Heart left ventricle (tissue), 16 donors: ENCODE data around the gene DOCK3. TPM values are rescaled to one million over a fixed set of nuclear protein-coding genes. Genes with fewer than 3 reads are reported as not detected.

Source experiments
- ATAC-seq, 4 donors: fragments of 200-7000 bp; cut with Tn5 transposase; one replicate each; pipeline ENCODE4 v1.9.1; 2020 to 2022; ENCODE audit warnings: moderate library complexity in 4 of 4, mild to moderate bottlenecking in 3 of 4, moderate number of reproducible peaks in 1 of 4
- DNase-seq, 5 donors: peaks; one replicate each; pipeline ENCODE4 v3.0.0-alpha.2; 2020
- H3K27ac ChIP-seq, 12 donors: fragments of 200-600 bp; sonication (generic) in 4 of 12; one replicate each; pipeline versions ENCODE4 v1.5.0 to v1.8.0; 2016 to 2022; ENCODE audit warnings: mild to moderate bottlenecking in 2 of 12
- H3K27me3 ChIP-seq, 9 donors: fragments of 200-600 bp; sonication (generic) in 2 of 9; one replicate each; pipeline versions ENCODE4 v1.5.1 to v1.8.0; 2016 to 2022; ENCODE audit warnings: mild to moderate bottlenecking in 3 of 9
- H3K36me3 ChIP-seq, 9 donors: fragments of 200-600 bp; sonication (generic) in 2 of 9; one replicate each; pipeline versions ENCODE4 v1.5.0 to v1.8.0; 2018 to 2022; ENCODE audit warnings: mild to moderate bottlenecking in 2 of 9
- H3K4me1 ChIP-seq, 12 donors: fragments of 200-600 bp; sonication (generic) in 4 of 12; one replicate each; pipeline versions ENCODE4 v1.5.0 to v1.8.0; 2016 to 2022; ENCODE audit warnings: mild to moderate bottlenecking in 3 of 12
- H3K4me3 ChIP-seq, 12 donors: fragments of 200-600 bp; sonication (generic) in 4 of 12; one replicate each; pipeline versions ENCODE4 v1.5.0 to v1.8.0; 2017 to 2022; ENCODE audit warnings: mild to moderate bottlenecking in 9 of 12, moderate library complexity in 4 of 12
- H3K9me3 ChIP-seq, 12 donors: fragments of 200-600 bp; sonication (generic) in 4 of 12; one replicate each; pipeline versions ENCODE4 v1.5.0 to v1.8.0; 2016 to 2022; ENCODE audit warnings: mild to moderate bottlenecking in 1 of 12
- CTCF ChIP-seq, 12 donors: fragments of 200-600 bp; sonication (generic) in 4 of 12; IDR thresholded peaks; one replicate each; pipeline versions ENCODE4 v1.5.0 to v1.8.0; 2018 to 2022; ENCODE audit warnings: antibody characterized with exemption in 12 of 12, mild to moderate bottlenecking in 5 of 12
- POLR2A ChIP-seq, 2 donors: fragments of 450-650 bp; IDR thresholded peaks; one replicate each; pipeline ENCODE4 v1.6.1; 2017; ENCODE audit warnings: antibody characterized with exemption in 2 of 2, mild to moderate bottlenecking in 2 of 2, moderate library complexity in 2 of 2
- WGBS, 4 donors: extraction: QIAGEN DNeasy Blood & Tissue Kit in 2 of 4; methylation state at CpG; one replicate each; pipeline versions ENCODE4 v1.1.5 to v1.1.7; 2013 to 2018; 5-methylcytosine and 5-hydroxymethylcytosine counted together
- intact Hi-C, 10 donors: fragments of 100-400 bp; cut with DNase I; formaldehyde crosslinking; loops; one replicate each; pipeline versions ENCODE4 v1.11.1 to v1.14.2; 2022
- long read RNA-seq, 3 donors: library from polyadenylated mRNA; unstranded; transcript quantifications; one replicate each; pipeline ENCODE4 v2.0.0, GENCODE V29; 2020 to 2021
- polyA plus RNA-seq, 2 donors: library from polyadenylated mRNA; stranded (reverse); fragments of 200-250 nt; gene quantifications; one replicate each; pipeline ENCODE4 v1.2.3, GENCODE V29; 2013
- total RNA-seq, 9 donors: library from RNA; depleted of rRNA in 2 of 9; stranded (reverse); fragments of >200 nt in 2 of 9; fragmentation: NEBNext Ultra II Directional in 3 of 9; extraction: Animal tissue kit (Norgen Biotek cat#: 25700) in 3 of 9; gene quantifications; one replicate each; pipeline versions ENCODE4 v1.1.0 to v1.2.4, GENCODE V29; 2016 to 2023
- donor health status: ischemic (EF 13 %, LVEDD 7.1; RV severe dilation, severe dysfunction).
- donor health status: healthy with polysubstance abuse.
- donor health status: DM: no; HTN: yes; CAD: no.
- donor health status: DM: no; HTN: no; CAD: no.
- donor health status: ischemic (EF 25% LVEDD 6.9; RV normal size, moderate dysfunction).
- donor health status: ischemic (EF 25% LVEDD 5.7; RV mildly dilated, moderate dysfunction).
- donor health status: healthy.
- donor health status: DM: yes; HTN: yes; CAD: no.
- donor health status: ischemic (EF 35%, LVEDD 5.7; RV mildly dilated, moderate dysfunction).
- donor health status: nonischemic (EF 11% LVEDD 7.7; RV severe dilation, severe dysfunction).
- donor health status: DM: yes; HTN: yes; CAD: no.
- donor health status: PGD.
- donor health status: ischemic (EF 29% LVEDD 5.4; RV normal size, mild dysfunction).
- donor health status: nonischemic (EF 23%, LVEDD 6.1; RV moderate dilation, normal function).

DOCK3 gene, protein sequence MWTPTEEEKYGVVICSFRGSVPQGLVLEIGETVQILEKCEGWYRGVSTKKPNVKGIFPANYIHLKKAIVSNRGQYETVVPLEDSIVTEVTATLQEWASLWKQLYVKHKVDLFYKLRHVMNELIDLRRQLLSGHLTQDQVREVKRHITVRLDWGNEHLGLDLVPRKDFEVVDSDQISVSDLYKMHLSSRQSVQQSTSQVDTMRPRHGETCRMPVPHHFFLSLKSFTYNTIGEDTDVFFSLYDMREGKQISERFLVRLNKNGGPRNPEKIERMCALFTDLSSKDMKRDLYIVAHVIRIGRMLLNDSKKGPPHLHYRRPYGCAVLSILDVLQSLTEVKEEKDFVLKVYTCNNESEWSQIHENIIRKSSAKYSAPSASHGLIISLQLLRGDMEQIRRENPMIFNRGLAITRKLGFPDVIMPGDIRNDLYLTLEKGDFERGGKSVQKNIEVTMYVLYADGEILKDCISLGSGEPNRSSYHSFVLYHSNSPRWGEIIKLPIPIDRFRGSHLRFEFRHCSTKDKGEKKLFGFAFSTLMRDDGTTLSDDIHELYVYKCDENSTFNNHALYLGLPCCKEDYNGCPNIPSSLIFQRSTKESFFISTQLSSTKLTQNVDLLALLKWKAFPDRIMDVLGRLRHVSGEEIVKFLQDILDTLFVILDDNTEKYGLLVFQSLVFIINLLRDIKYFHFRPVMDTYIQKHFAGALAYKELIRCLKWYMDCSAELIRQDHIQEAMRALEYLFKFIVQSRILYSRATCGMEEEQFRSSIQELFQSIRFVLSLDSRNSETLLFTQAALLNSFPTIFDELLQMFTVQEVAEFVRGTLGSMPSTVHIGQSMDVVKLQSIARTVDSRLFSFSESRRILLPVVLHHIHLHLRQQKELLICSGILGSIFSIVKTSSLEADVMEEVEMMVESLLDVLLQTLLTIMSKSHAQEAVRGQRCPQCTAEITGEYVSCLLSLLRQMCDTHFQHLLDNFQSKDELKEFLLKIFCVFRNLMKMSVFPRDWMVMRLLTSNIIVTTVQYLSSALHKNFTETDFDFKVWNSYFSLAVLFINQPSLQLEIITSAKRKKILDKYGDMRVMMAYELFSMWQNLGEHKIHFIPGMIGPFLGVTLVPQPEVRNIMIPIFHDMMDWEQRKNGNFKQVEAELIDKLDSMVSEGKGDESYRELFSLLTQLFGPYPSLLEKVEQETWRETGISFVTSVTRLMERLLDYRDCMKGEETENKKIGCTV (N-terminal part only)
- 1 to 10 TPM; 2.9 to 6.7 (median 4.8) TPM for total RNA-seq
- 1 to 10 TPM; 2.0 to 2.1 TPM for polyA plus RNA-seq
- long read RNA-seq, donor 1, partial matches to known transcripts: 4 of 9 reads
- long read RNA-seq, donor 1, other reads (novel, unspliced or antisense): 5 of 9 reads
- long read RNA-seq, donor 2, partial matches to known transcripts: 5 of 6 reads
- long read RNA-seq, donor 2, other reads (novel, unspliced or antisense): 1 of 6 reads
- long read RNA-seq, donor 3, partial matches to known transcripts: 1 of 5 reads
- long read RNA-seq, donor 3, other reads (novel, unspliced or antisense): 4 of 5 reads

- Histone ChIP-seq H3K4me1 (peaks cover 0 to 12% (median 1%) of the 10 kb centered on the region in 12 donors), H3K4me3 (peak within 1 kb of the TSS; percentile 14 to 82 (median 55)), H3K36me3 (no peaks in the 10 kb centered on the region), H3K27me3 (peaks cover 2 to 61% (median 34%) of the 10 kb centered on the region in 9 donors), H3K27ac (peak within 1 kb of the TSS in 2 of 12 donors; percentile 42 to 60), H3K9me3 (no peaks in the 10 kb centered on the region)
- ATAC-seq: peak; percentile 66 to 94 (median 88)
- intact Hi-C loops: loop anchor here in 4 of 10 donors (10.0 kb wide), 3 partner anchors 200 to 710 kb away; partner anchors contain the start of gene MANF (in 1 of the 4)
- TF ChIP-seq POLR2A (IDR thresholded peaks at IDR 0.05): no peak
- TF ChIP-seq CTCF (IDR thresholded peaks at IDR 0.05): no peak
- DNase-seq: peak; percentile 41 to 81 (median 62)
- WGBS, 4 donors: 3% methylated on average over 47 to 89 of the region's 89 CpGs; no CpG with 5 or more reads in 1 of the 4 donors
Measured at GRCh38 chr3:50674349-50675178, at the start of gene DOCK3. Gene DOCK3, plus strand, starts transcription at chr3:50674927. Its CDS starts 337 bp downstream, at chr3:50675264.

DNA sequence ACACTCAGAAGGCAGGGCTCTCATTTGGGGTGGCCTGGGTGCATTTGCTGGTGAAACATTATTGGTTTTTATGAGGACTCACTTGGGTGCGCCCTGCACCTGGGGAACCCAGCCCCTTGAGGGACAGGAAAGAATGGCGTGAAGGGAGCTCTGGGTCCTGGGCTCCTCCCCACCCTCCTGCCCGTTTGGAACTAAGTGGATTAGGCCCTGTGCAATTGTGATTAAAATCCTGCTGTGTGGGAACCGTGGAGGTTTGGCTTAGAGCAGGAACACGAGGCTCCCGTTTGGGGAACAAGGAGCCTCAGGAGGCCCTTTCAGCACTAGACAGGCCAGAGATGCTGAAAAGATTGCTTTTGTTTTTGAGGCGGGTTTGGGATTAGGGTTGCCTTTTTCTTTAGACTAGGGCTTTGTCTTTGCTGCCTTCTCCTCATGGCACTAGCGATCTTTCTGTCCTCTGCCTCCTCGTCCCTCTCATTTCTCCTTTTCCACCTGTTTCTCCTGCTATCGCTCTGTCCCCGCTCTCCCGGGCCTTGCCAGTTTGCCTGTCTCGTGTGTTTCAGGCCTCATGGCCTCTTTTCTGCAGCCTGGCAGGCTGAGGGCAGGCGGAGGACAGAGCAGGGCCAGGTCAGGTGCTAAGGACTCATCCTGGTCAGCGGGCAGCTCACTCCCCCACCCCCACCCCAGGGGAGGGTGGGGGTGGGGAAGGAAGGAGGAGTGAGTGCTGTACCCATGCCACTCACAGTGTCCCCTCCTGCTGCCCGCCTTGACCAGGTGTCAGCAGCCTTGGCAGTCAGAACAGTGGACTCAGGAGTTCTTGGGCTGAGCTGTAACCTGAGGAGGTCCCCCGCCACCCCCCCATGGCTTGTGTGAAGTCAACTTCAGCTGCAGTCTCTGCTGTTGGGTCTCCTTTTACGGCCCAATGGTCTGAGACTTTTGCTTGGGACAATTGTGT lies 49.2 kb upstream of the DOCK3 start:
- Histone ChIP-seq H3K27ac (peak overlapping the region; percentile 22 to 99 (median 72)), H3K36me3 (peaks cover 0 to 13% (median 0%) of the 10 kb centered on the region in 9 donors), H3K4me1 (peaks cover 0 to 98% (median 70%) of the 10 kb centered on the region in 12 donors), H3K27me3 (no peaks in the 10 kb centered on the region), H3K9me3 (no peaks in the 10 kb centered on the region), H3K4me3 (no peak overlapping the region)
- TF ChIP-seq CTCF (IDR thresholded peaks at IDR 0.05): no peak
- DNase-seq (peak in 1 of 5 donors; percentile 23), ATAC-seq (peak in 1 of 4 donors; percentile 47)
- 45 to 55% (median 51%) methylated on average over 15 to 18 of the region's 18 CpGs for WGBS, 4 donors
- intact Hi-C loops: loop anchor here in 1 of 10 donors (10.0 kb wide), 1 partner anchor 749 kb away; no protein-coding TSS in a partner anchor
